ENCODE measurements around the gene DCP1A. TPM values are rescaled to one million over a fixed set of nuclear protein-coding genes. Genes with fewer than 3 reads are reported as not detected.
A peak's percentile ranks its signal among the peaks of the same experiment; 100 is the strongest.

The DCP1A gene
- total RNA-seq, 1 donor from 2014 or later: 25.0 TPM

DNA sequence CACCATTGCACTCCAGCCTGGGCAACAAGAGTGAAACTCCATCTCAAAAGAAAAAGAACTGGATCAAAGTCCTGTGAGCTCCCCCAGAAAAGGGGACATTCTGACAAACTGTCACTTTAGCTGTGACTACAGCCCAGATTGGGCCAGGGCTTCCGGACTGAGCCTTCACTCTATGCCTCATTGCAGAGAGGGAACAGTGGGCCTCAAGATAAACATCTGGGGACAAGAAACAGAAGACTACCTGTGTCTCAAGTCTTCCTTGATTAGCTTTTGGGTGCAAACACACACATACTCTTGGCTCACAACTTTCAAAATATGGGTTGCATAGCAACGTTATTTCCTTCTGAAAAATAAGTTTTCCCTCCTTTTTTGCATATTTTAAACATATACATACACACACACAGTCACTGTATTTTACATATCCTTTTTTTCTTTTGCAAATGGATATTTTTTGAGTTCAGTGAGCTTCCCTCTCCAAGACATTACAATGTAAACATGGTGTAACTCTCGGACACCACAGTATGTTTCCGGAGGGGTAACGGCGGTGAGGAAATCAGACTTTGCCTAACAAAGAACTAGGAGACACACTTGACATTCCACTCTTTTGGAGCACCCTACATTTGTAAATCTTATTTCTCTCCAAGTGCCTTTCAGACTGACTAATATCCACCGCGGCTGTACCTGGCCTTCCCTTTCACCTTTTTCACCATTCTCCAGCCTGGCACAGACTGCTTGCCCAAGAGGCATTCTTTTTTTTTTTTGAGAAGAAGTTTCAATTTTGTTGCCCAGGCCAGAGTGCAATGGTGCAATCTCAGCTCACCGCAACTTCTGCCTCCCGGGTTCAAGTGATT lies 95.0 kb downstream of the DCP1A start:
- FAIRE-seq: no peak
- no peaks in the 10 kb centered on the region for H3K9me3 Mint-ChIP-seq (ENCODE audit: unreplicated experiment)

DNA sequence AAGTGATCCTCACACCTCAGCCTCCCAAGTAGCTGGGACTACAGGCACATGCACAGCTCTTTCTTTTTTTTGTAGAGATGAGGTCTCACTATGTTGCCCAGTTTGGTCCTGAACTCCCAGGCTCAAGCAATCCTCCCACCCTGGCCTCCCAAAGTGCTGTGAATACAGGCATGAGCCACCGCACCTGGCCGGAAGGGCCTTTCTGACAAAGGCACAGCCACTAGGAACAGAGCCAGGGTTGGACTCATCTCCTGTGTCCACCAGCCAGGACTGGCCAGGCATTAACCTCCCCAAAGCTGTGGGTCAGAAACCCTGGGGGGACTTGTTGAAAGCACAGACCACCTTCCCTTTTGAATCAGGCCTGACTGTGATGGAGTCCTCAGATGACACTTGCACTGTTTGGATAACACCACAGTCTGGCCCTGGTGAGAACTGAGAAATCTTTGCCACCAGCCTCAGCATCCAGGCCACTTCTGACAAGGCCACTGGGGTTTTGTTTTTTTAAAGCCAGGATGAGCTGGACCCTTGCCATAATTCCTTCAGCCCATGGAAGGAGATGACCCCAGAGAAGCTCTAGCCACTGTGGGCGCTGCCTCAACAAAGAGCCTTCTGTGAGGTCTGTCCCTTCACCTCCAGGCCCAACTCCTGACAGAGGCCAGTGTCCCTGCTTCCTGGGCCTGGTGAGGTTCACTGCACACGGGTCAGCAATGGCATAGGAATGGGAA lies 96.3 kb downstream of the DCP1A start:
- Histone ChIP-seq H3K9me3 (ENCODE audit: insufficient read depth, low read depth, low read length) (no peaks in the 10 kb centered on the region), H3K36me3 (ENCODE audit: insufficient read depth, low read length) (peaks cover 6% of the 10 kb centered on the region), H3K4me2 (ENCODE audit: low read length) (peak overlapping the region; percentile 13), H2AFZ (ENCODE audit: low read depth, low read length) (no peak overlapping the region), H3K79me2 (ENCODE audit: insufficient read depth, low read length) (peaks cover 98% of the 10 kb centered on the region), H3K9ac (ENCODE audit: low read length) (no peak overlapping the region), H3K27me3 (ENCODE audit: insufficient read depth, low read length) (no peaks in the 10 kb centered on the region), H3K27ac (ENCODE audit: low read depth, low read length) (no peak overlapping the region), H3K4me3 (ENCODE audit: insufficient read depth, low read depth, low read length) (no peak overlapping the region), H4K20me1 (ENCODE audit: insufficient read depth, low read length) (peaks cover 93% of the 10 kb centered on the region), H3K4me1 (ENCODE audit: insufficient read depth, low read length) (peaks cover 22% of the 10 kb centered on the region)
- TF ChIP-seq CTCF (IDR thresholded peaks at IDR 0.05; ENCODE audit: insufficient read depth, low read depth, low read length): no peak
- no peak for TF ChIP-seq EZH2 (IDR thresholded peaks at IDR 0.05; ENCODE audit: insufficient read depth, low read length)
- Mint-ChIP-seq H3K27ac (ENCODE audit: unreplicated experiment) (no peak overlapping the region), H3K36me3 (ENCODE audit: low read depth, unreplicated experiment) (peaks cover 4% of the 10 kb centered on the region), H3K4me3 (ENCODE audit: unreplicated experiment) (no peak overlapping the region), H3K27me3 (ENCODE audit: low read depth, unreplicated experiment) (no peaks in the 10 kb centered on the region), H3K4me1 (ENCODE audit: low read depth, unreplicated experiment) (peaks cover 22% of the 10 kb centered on the region), H3K9me3 (ENCODE audit: unreplicated experiment) (no peaks in the 10 kb centered on the region)
- DNase-seq (ENCODE audit: low read depth) (no peak), FAIRE-seq (no peak)

More for the DNA sequence above, 95.0 kb downstream of the DCP1A start:
- H3K4me2 ChIP-seq (ENCODE audit: low read length): peak overlapping the region; percentile 100
- H3K4me3 Mint-ChIP-seq (ENCODE audit: unreplicated experiment): peak overlapping the region; percentile 80
- H3K36me3 Mint-ChIP-seq (ENCODE audit: low read depth, unreplicated experiment): peaks cover 4% of the 10 kb centered on the region
- no peaks in the 10 kb centered on the region for H3K27me3 Mint-ChIP-seq (ENCODE audit: low read depth, unreplicated experiment)
- H3K9me3 ChIP-seq (ENCODE audit: insufficient read depth, low read depth, low read length): no peaks in the 10 kb centered on the region
- no peak overlapping the region for H2AFZ ChIP-seq (ENCODE audit: low read depth, low read length)
- H3K4me1 ChIP-seq (ENCODE audit: insufficient read depth, low read length): peaks cover 22% of the 10 kb centered on the region
- H3K4me3 ChIP-seq (ENCODE audit: insufficient read depth, low read depth, low read length): no peak overlapping the region
- no peak overlapping the region for H3K9ac ChIP-seq (ENCODE audit: low read length)
- peaks cover 3% of the 10 kb centered on the region for H3K36me3 ChIP-seq (ENCODE audit: insufficient read depth, low read length)
- no peak overlapping the region for H3K27ac ChIP-seq (ENCODE audit: low read depth, low read length)
- no peak for TF ChIP-seq CTCF (IDR thresholded peaks at IDR 0.05; ENCODE audit: insufficient read depth, low read depth, low read length)
- TF ChIP-seq EZH2 (IDR thresholded peaks at IDR 0.05; ENCODE audit: insufficient read depth, low read length): no peak
- peaks cover 20% of the 10 kb centered on the region for H3K4me1 Mint-ChIP-seq (ENCODE audit: low read depth, unreplicated experiment)
- H4K20me1 ChIP-seq (ENCODE audit: insufficient read depth, low read length): peaks cover 81% of the 10 kb centered on the region
- H3K79me2 ChIP-seq (ENCODE audit: insufficient read depth, low read length): peaks cover 85% of the 10 kb centered on the region
- H3K27me3 ChIP-seq (ENCODE audit: insufficient read depth, low read length): no peaks in the 10 kb centered on the region
- DNase-seq (ENCODE audit: low read depth): peak; percentile 18
- H3K27ac Mint-ChIP-seq (ENCODE audit: unreplicated experiment): peak overlapping the region; percentile 18
